Urothelium cell line (cell line): Measurements from ENCODE around the gene MYO18A.
"Not testable (repeated sequence)": the region's sequence is repeated elsewhere in the genome, so short reads cannot be mapped to it uniquely, and the experiment has no call there.

Experiments
- DNase-seq: peaks from one replicate; pipeline ENCODE4 v3.0.0; 2011; ENCODE audit warnings: low spot score, mixed read lengths
- FAIRE-seq: peaks from 2 replicates; lab custom pipeline; 2011; peaks lifted over from hg19 to GRCh38; lab: Jason Lieb, UNC

MYO18A gene

DNA sequence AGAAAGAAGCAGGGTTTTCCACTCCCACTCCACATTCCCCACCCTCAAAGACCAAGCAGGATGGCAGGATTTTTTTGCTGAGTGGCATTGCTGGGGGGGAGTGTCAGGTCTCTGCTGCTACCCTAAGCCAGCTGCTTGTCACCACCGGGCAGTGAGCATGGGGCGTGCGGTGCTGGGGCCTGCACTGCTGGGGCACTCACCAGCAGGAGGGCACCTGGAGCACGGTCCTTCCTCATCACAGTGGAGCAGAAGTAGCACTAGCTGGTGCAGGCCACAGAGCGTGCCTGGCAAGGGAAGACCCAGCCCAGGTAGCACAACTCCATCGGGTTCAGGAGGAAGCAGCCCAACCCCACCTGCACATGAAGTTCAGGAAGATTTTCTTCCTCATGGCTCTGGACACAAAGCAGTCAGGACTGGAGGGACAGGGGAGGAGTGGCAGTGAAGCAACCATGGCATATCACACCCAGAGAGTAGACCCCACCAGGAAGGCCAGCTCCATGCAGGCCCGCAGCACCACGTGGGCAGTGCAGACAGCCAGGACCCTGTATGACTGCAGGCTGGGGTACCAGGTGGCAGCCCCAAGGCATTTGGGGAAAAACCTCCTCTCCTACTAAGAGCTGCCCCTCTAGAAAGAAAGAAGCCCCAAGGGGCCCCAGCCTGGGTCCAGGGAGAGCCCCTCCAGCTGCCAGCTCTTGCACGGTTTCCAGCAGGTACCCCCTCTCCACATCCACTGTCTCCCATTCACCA, 16.7 kb upstream of the MYO18A start:
- FAIRE-seq, result no peak

DNA sequence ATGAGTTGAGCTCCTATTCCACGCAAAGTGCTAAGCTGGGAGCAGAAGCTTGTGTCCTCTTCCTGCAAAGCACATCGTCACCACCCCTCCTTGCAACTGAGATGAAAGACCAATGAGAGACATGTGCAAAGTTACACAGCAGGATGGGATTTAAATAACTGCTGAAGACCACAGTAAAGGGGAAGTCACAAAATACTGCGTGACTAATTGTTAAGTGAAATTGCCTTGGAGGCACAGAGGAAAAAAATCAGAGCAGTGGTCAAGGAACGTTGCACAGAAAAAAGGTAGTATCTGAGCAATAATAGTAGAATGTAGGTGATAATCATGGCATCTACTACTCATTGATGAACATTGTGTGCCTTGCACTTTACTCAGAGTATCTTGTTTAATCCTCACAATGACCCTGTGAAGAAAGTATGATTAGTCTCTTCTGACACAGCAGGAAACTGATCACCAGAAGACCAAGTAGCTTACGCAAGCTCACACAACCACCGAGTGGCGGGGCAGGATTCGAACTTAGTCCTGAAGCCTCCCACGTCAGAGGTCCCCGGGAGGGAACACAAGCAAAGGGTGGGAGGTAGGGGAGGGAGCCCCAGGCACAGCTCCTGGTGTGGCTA, 15.4 kb upstream of the MYO18A start:
- FAIRE-seq (no peak), DNase-seq (no peak)

More for the DNA sequence above, 16.7 kb upstream of the MYO18A start:
- no peak for DNase-seq

GRCh38 chr17:29194669-29195068, 14.5 kb upstream of the MYO18A start:
- DNase-seq (no peak), FAIRE-seq (no peak)

DNA sequence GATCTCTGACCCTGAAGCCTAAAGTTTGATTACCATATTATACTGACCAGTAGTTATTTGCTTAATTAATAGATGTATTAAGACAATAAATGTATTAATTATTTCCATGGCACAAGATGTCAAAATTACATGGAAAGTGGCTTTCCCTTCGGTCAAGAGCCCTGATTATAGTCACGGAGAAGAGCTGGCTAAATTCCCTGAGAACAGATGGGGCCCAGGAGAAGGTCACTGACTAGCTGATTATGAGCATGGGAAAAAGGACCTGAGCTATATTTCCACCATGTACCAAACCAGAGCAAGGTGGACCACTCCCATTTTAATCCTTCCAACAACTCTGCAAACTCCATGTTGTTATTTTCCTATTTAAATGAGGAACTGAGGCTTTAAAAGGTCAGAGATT, 12.9 kb upstream of the MYO18A start:
- FAIRE-seq (no peak), DNase-seq (no peak)

DNA sequence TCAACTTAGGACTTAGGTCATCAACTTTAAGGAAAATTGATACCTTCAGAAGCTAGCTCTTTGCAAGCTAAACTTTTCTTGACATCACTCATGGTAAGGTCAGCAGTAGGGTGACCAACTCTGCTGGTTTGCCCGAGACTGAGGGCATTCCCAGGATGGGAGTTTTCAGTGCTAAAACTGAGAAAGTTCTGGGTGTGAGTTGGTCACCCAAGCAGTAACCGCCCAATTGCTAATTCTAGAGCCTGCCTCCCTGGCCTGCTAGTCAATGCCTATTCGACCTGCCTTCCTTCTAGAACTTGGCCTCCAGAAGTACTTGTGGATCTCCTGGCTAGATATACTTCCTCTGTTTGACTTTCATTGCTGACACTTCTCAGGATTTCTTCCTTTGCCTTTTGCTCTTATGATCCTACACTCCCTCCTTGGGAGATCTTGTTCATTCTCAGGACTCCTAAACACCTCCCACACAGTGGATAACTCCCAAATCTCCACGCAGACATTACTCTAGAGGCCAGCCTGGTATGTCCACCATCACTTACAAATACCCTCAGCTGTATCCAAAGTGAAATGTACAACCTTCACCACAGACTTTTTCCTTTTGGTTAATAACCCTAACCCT, 10.5 kb upstream of the MYO18A start:
- DNase-seq, result no peak
- FAIRE-seq, result no peak

DNA sequence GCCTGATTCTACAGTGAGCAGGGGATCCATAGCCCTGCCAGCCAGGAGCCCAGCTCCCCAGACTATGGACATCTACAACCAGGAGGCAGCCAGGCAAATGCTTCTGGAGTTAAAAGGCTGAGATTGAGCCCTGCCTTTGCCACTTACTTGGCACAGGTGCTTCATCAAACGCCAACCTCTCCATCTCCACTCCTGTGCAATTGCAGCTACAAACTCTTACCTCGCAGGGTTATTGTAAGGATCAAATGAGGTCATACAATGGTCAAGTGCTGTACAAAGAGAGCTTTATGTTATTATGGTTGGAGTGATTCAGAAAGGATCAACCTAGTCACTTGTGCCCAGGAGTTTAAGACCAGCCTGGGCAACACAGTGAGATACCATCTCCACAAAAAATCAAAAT, 9.8 kb upstream of the MYO18A start:
- DNase-seq, result no peak
- no peak for FAIRE-seq

GRCh38 chr17:29189355-29189754, 9.2 kb upstream of the MYO18A start:
- FAIRE-seq, result no peak

GRCh38 chr17:29181226-29181625, 1.0 kb upstream of the MYO18A start:
- no peak for DNase-seq
- FAIRE-seq, result no peak

More at GRCh38 chr17:29189355-29189754, 9.2 kb upstream of the MYO18A start:
- DNase-seq, result no peak

DNA sequence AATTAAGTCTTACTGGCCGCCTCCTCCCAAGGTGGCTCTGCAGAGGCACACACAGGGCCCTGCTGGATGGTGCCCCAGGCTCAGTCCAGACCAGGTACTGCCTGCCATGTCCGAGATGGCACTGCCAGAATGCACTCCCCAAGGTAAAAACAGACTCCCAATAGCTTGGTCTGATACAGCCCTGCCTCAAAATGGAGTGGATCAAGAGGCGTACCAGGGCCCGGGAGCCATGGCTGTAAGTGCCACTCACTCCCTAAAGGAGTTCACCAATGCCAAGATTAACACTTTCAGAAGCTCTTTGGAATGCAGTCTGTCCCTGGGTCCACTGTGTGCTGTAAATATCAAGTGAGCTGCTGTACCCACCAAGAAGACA, 576 bp upstream of the MYO18A start:
- FAIRE-seq (no peak), DNase-seq (no peak)

DNA sequence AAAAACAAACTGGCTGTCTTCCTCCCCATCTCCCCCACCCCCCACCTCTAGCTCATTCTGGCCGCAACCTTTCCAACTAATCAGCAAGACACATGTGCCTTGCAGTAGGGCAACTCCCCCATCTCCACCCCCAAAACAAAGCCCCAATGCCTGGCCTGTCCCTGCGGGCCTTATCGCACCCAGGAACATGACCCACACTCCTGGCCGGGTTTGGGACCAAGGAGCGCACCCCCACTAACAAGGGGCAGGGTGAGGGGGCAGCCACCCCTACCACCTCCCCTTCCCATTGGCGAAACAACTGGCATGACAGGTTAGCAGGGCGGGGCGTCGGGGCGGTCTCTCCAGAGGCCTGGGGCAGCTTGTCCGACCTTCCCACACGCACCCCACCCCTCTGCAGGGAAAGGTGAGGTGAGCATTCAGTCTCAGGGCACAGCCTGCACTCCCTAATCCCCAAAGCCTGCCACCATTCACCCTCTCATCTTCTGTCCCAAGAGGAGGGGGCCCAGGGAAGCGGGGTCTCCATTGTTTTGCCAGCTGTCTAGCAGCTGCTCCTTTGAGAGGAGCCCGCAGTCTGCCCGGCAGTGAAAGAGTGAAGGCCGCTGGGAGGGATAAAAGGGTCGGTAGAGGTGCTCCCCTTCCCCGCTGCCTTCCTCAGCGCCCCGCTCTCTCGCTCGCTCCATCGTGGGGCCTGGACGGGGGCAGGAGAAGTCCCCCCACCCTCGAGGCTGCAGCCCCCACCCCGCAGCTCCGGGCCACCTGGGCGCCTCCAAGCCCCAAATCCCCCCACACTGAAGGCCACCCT, 765 bp downstream of the MYO18A start:
- DNase-seq (peak; percentile 67), FAIRE-seq (no peak)

DNA sequence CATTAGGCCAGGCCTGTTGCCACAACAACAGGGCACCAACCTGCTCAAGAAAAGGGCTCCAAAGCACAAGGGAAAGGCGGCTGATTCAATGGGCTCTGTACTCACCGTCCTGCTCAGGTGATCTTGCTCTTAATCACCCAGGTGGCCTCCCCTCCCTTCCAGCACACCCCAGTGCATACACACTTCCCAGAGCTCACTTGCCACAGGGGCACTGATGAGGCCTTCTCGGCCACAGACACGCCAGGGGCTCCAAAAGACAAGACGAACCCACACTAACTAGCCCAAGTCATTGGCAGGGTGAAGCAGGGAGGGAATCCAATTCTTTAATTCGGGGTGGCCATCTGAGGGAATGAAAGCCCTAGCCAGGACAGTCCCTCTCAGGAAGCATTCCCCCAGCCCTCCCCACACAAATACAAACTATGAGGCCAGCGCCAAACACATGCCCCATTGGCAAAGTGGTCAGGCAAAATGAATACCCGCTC, 1.4 kb downstream of the MYO18A start:
- FAIRE-seq, result no peak

GRCh38 chr17:29177871-29178749, 2.1 kb downstream of the MYO18A start:
- FAIRE-seq (no peak), DNase-seq (no peak)

More for the DNA sequence above, 1.4 kb downstream of the MYO18A start:
- no peak for DNase-seq

GRCh38 chr17:29177541-29177870, 2.7 kb downstream of the MYO18A start:
- no peak for FAIRE-seq
- DNase-seq, result no peak

DNA sequence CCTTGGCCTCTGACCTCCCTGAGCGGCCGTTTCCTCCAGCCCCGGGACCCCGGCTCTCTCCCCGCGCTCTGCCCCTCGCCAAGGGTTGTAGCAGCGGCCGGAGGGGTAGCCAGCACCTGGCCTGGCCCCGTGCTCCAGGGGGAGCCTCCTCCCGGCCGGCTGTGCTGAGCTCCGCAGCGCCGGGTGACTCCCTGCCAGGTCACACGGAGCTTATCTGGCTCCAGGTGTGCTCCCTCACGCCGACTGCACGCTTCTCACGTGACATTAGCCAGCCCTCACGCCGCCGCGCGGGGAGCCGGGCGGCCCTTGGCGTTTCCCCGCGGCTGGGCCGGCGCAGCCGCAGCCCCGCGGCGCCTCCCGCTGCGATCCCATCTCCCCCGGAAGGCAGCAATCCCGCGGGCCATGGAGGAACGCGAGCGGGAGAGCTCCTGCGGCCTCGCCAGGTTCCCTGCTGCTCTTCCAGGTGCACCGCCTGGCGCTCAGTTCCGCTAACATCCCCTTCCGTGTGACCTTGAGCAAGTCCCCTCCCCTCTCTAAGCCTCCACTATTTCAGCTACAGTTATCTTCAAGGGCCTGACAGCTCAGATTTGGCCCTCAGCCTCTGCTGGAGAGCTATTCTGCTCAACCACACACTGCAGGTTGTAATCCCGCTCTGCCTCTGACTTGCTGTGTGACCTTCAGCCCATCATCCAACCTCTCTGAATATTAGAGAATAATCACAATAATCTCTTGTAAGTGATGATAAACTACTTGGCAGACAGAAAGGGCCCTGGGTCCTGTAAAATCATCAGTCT, 3.4 kb downstream of the MYO18A start:
- FAIRE-seq, result no peak

GRCh38 chr17:29175349-29175748, 4.8 kb downstream of the MYO18A start:
- DNase-seq, result no peak
- no peak for FAIRE-seq

More for the DNA sequence above, 3.4 kb downstream of the MYO18A start:
- no peak for DNase-seq

GRCh38 chr17:29172589-29172988, 7.6 kb downstream of the MYO18A start:
- DNase-seq (no peak), FAIRE-seq (no peak)

DNA sequence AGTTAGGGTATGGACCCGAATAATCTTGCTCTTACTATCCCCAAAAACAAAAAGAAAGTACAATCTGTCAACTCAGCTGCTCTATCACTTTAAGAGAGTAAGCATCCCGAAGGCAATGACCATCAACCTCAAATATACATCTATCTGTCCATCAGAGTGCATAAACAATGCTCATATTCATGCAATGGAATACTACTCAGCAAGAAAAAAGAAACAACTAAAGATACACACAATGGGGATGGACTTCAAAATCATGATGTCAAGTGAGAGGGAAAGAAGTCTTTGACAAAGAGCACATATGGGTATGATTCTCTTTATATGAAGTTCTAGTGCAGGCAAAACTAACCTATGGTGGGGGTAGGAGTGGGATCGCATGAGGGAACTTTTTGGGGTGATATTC, 9.5 kb downstream of the MYO18A start:
- no peak for FAIRE-seq
- DNase-seq, result no peak

GRCh38 chr17:29169806-29170591, 10.2 kb downstream of the MYO18A start:
- DNase-seq (no peak), FAIRE-seq (no peak)

GRCh38 chr17:29168759-29169126, 11.5 kb downstream of the MYO18A start:
- not testable (repeated sequence) for DNase-seq, FAIRE-seq
